NCI-H146 treated with DMSO at 0.1 percent for 48 hours (cell line): ENCODE results near the gene UBE2D1.
"Not testable (repeated sequence)": the region's sequence is repeated elsewhere in the genome, so short reads cannot be mapped to it uniquely, and the experiment has no call there.

Experiments used
- DNase-seq: peaks from one replicate; lab custom pipeline; 2025; ENCODE audit not compliant: unreplicated experiment; lab: John Stamatoyannopoulos, UW

Gene UBE2D1

GRCh38 chr10:58373442-58373827, 38.6 kb downstream of the UBE2D1 start:
- DNase-seq = no peak

- DNase-seq = no peak
Measured at GRCh38 chr10:58382489-58382995, 47.7 kb downstream of the UBE2D1 start.

GRCh38 chr10:58384095-58384494, 49.3 kb downstream of the UBE2D1 start:
- no peak for DNase-seq

- no peak for DNase-seq
Measured at GRCh38 chr10:58384544-58384998, 49.8 kb downstream of the UBE2D1 start.

GRCh38 chr10:58384999-58385783, 50.4 kb downstream of the UBE2D1 start, which contains the start of gene TFAM:
TFAM (plus strand) TSS chr10:58385410; CDS start chr10:58385548, 138 bp downstream.
- peak; percentile 80 for DNase-seq

- DNase-seq = no peak
Measured at GRCh38 chr10:58385784-58386112, 50.9 kb downstream of the UBE2D1 start.

- DNase-seq = no peak
Measured at GRCh38 chr10:58389024-58389423, 54.2 kb downstream of the UBE2D1 start.

- no peak for DNase-seq
Measured at GRCh38 chr10:58393317-58393716, 58.5 kb downstream of the UBE2D1 start.

- DNase-seq = no peak
Measured at GRCh38 chr10:58394471-58394870, 59.7 kb downstream of the UBE2D1 start.

GRCh38 chr10:58396057-58396456, 61.3 kb downstream of the UBE2D1 start:
- no peak for DNase-seq

- DNase-seq = no peak
Measured at GRCh38 chr10:58397830-58398229, 63.0 kb downstream of the UBE2D1 start.

GRCh38 chr10:58399410-58399809, 64.6 kb downstream of the UBE2D1 start:
- no peak for DNase-seq

- DNase-seq = no peak
Measured at GRCh38 chr10:58400609-58401008, 65.8 kb downstream of the UBE2D1 start.

- DNase-seq = no peak
Measured at GRCh38 chr10:58404001-58404400, 69.2 kb downstream of the UBE2D1 start.

- DNase-seq = no peak
Measured at GRCh38 chr10:58409956-58410610, 75.3 kb downstream of the UBE2D1 start.

GRCh38 chr10:58412502-58412961, 77.7 kb downstream of the UBE2D1 start:
- DNase-seq = no peak

- no peak for DNase-seq
Measured at GRCh38 chr10:58414270-58415041, 79.7 kb downstream of the UBE2D1 start.

GRCh38 chr10:58415757-58416156, 81.0 kb downstream of the UBE2D1 start:
- no peak for DNase-seq

- not testable (repeated sequence) for DNase-seq
Measured at GRCh38 chr10:58417902-58418301, 83.1 kb downstream of the UBE2D1 start.
